DND-41 (cell line): ENCODE measurements around the gene MYH6.

Experiments
- ATAC-seq: fragments of 200-7000 bp; cut with Tn5 transposase; 3 replicates; pipeline ENCODE4 v1.9.1; 2021; ENCODE audit warnings: low read depth; ENCODE audit not compliant: insufficient read depth
- DNase-seq: peaks from one replicate; pipeline ENCODE4 v3.0.0-alpha.2; 2020
- H2AFZ ChIP-seq: 2 replicates; pipeline ENCODE4 v1.6.0; 2012; ENCODE audit warnings: low read depth, low read length
- H3K27ac ChIP-seq: 2 replicates; pipeline ENCODE4 v1.5.1; 2012; ENCODE audit warnings: low read length, inconsistent platforms
- H3K27me3 ChIP-seq: fragments of 200-600 bp; sonication (generic); 2 replicates; pipeline ENCODE4 v1.6.0; 2012; ENCODE audit warnings: low read length, mild to moderate bottlenecking, inconsistent platforms; ENCODE audit not compliant: insufficient read depth, poor library complexity
- H3K36me3 ChIP-seq: 2 replicates; pipeline ENCODE4 v1.5.1; 2012; ENCODE audit warnings: low read length, inconsistent platforms; ENCODE audit not compliant: insufficient read depth
- H3K4me1 ChIP-seq: 2 replicates; pipeline ENCODE4 v1.5.1; 2012; ENCODE audit warnings: mild to moderate bottlenecking, low read length; ENCODE audit not compliant: insufficient read depth
- H3K4me2 ChIP-seq: 2 replicates; pipeline ENCODE4 v1.6.0; 2012; ENCODE audit warnings: mild to moderate bottlenecking, moderate library complexity, low read length, inconsistent platforms; ENCODE audit not compliant: insufficient read depth
- H3K4me3 ChIP-seq, 2 experiments: fragments of 200-600 bp in 1 of 2; shearing (Covaris generic) in 1 of 2; 2 replicates each; pipeline ENCODE4 v1.5.1; 2012 to 2016; ENCODE audit warnings: inconsistent platforms in 2 of 2, low read length in 2 of 2, mild to moderate bottlenecking in 2 of 2, low read depth in 1 of 2, moderate library complexity in 1 of 2
- H3K79me2 ChIP-seq: 2 replicates; pipeline ENCODE4 v1.6.0; 2012; ENCODE audit warnings: low read length, inconsistent platforms; ENCODE audit not compliant: insufficient read depth
- H3K9ac ChIP-seq: 2 replicates; pipeline ENCODE4 v1.6.0; 2012; ENCODE audit warnings: low read depth, mild to moderate bottlenecking, inconsistent platforms, low read length, moderate library complexity
- H3K9me3 ChIP-seq: 2 replicates; pipeline ENCODE4 v1.5.1; 2012; ENCODE audit warnings: low read length, moderate library complexity, mild to moderate bottlenecking, inconsistent platforms; ENCODE audit not compliant: insufficient read depth, severe bottlenecking
- H4K20me1 ChIP-seq: 2 replicates; pipeline ENCODE4 v1.6.0; 2012; ENCODE audit warnings: low read length; ENCODE audit not compliant: insufficient read depth
- EZH2 ChIP-seq: IDR thresholded peaks from 3 replicates; pipeline ENCODE4 v1.6.1; 2012; ENCODE audit warnings: borderline replicate concordance, low read depth, mild to moderate bottlenecking, moderate library complexity, low read length, inconsistent platforms; ENCODE audit not compliant: severe bottlenecking
- TF ChIP-seq, protein P1 (sequence below): IDR thresholded peaks from 2 replicates; pipeline ENCODE4 v1.5.1; 2012; ENCODE audit warnings: borderline replicate concordance, low read length, moderate library complexity, mild to moderate bottlenecking; ENCODE audit not compliant: poor library complexity, severe bottlenecking; ENCODE audit errors: extremely low read depth

The MYH6 gene

DNA sequence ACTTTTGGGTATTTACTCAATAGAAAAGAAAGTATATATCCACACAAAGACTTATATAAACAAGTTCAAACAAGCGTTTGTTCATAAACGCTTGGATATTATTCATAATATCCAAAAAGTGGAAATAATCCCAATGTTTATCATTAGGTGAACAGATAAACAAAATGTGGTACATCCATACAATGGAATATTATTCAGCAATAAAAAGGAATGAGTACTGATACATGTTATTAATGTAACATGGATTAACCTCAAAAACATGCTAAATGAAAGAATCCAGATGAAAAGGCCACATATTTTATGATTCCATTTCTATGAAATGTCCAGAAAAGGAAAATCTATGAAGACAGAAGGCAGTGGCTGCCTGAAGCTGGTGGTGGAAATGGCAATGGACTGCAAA lies 44.2 kb upstream of the MYH6 start:
- no peak for TF ChIP-seq EZH2
- TF ChIP-seq, protein P1, sequence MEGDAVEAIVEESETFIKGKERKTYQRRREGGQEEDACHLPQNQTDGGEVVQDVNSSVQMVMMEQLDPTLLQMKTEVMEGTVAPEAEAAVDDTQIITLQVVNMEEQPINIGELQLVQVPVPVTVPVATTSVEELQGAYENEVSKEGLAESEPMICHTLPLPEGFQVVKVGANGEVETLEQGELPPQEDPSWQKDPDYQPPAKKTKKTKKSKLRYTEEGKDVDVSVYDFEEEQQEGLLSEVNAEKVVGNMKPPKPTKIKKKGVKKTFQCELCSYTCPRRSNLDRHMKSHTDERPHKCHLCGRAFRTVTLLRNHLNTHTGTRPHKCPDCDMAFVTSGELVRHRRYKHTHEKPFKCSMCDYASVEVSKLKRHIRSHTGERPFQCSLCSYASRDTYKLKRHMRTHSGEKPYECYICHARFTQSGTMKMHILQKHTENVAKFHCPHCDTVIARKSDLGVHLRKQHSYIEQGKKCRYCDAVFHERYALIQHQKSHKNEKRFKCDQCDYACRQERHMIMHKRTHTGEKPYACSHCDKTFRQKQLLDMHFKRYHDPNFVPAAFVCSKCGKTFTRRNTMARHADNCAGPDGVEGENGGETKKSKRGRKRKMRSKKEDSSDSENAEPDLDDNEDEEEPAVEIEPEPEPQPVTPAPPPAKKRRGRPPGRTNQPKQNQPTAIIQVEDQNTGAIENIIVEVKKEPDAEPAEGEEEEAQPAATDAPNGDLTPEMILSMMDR, result no peak
- H3K27me3 ChIP-seq, result peaks cover 4% of the 10 kb centered on the region
- no peak overlapping the region for H2AFZ ChIP-seq
- H3K27ac ChIP-seq, result no peak overlapping the region
- no peaks in the 10 kb centered on the region for H3K4me1 ChIP-seq
- no peak for ATAC-seq
- H3K4me2 ChIP-seq, result no peak overlapping the region
- no peak for DNase-seq
- H3K9ac ChIP-seq, result no peak overlapping the region
- no peaks in the 10 kb centered on the region for H3K9me3 ChIP-seq
- no peak overlapping the region for H3K4me3 ChIP-seq
- no peaks in the 10 kb centered on the region for H3K79me2 ChIP-seq
- H3K36me3 ChIP-seq, result no peaks in the 10 kb centered on the region
- H4K20me1 ChIP-seq, result no peaks in the 10 kb centered on the region

DNA sequence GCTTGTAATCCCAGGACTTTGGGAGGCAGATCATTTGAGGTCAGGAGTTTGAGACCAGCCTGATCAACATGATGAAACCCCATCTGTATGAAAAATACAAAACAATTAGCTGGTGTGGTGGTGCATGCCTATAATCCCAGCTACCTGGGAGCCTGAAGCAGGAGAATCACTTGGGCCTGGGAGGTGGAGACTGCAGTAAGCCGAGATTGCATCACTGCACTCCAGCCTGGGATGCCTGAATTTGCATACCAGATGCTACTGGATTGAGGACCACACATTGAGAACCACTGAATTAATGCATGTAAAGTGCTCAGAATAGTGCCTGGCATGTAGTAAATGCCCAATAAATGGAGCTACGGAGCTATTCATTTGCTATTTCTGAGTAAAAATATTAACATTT lies 42.3 kb upstream of the MYH6 start:
- ATAC-seq (no peak), DNase-seq (no peak)
- H3K9me3 ChIP-seq, result no peaks in the 10 kb centered on the region
- H3K27me3 ChIP-seq, result peaks cover 4% of the 10 kb centered on the region
- no peaks in the 10 kb centered on the region for H3K79me2 ChIP-seq
- no peaks in the 10 kb centered on the region for H3K4me1 ChIP-seq
- H3K36me3 ChIP-seq, result no peaks in the 10 kb centered on the region
- H3K4me2 ChIP-seq, result no peak overlapping the region
- no peak overlapping the region for H3K9ac ChIP-seq
- no peak overlapping the region for H3K4me3 ChIP-seq
- no peak overlapping the region for H2AFZ ChIP-seq
- H4K20me1 ChIP-seq, result no peaks in the 10 kb centered on the region
- no peak overlapping the region for H3K27ac ChIP-seq
- TF ChIP-seq EZH2, result no peak
- TF ChIP-seq, protein P1, result no peak

DNA sequence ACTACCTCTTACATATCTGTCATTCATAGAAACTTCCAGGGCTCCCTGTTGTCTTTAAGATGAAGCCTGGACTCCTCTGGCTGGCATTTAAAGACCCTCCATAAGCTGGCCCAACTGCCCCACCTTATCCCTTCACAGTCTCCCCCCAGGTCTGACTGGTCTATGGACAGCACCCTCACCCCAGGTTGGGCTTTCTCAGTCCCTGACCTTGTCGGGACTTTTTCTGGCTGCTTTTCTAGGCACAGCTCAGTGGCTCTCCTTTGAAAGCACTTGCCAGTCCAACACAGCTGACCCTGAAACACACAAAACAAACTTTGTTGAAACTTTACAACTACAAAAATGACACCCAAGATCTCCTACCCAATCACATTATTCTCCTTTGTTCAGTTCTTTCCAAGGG lies 41.2 kb upstream of the MYH6 start:
- H3K4me1 ChIP-seq, result no peaks in the 10 kb centered on the region
- no peaks in the 10 kb centered on the region for H3K36me3 ChIP-seq
- no peak overlapping the region for H3K4me2 ChIP-seq
- no peak overlapping the region for H3K9ac ChIP-seq
- H4K20me1 ChIP-seq, result no peaks in the 10 kb centered on the region
- DNase-seq (no peak), ATAC-seq (no peak)
- no peak for TF ChIP-seq EZH2
- TF ChIP-seq, protein P1, result no peak
- H2AFZ ChIP-seq, result no peak overlapping the region
- no peak overlapping the region for H3K27ac ChIP-seq
- H3K27me3 ChIP-seq, result peaks cover 5% of the 10 kb centered on the region
- no peaks in the 10 kb centered on the region for H3K9me3 ChIP-seq
- no peaks in the 10 kb centered on the region for H3K79me2 ChIP-seq
- no peak overlapping the region for H3K4me3 ChIP-seq
